HepG2 (cell line): ENCODE measurements around the gene DOK7. TPM values are rescaled to one million over a fixed set of nuclear protein-coding genes. Genes with fewer than 3 reads are reported as not detected.

Experiments
- GATAD2A ChIP-seq: IDR thresholded peaks from 2 replicates; pipeline ENCODE4 v1.6.1; 2016
- HNF4A ChIP-seq: sonication (generic); formaldehyde crosslinking; IDR thresholded peaks from 2 replicates; pipeline ENCODE4 v1.4.0; 2020; ENCODE audit warnings: missing genetic modification reagents
- HNRNPL ChIP-seq: fragments of 200-400 bp; formaldehyde crosslinking; IDR thresholded peaks from 2 replicates; pipeline ENCODE4 v1.6.1; 2017; ENCODE audit warnings: mild to moderate bottlenecking, low read depth, low read length
- LCORL ChIP-seq, 2 experiments: fragments of 450-650 bp in 1 of 2; sonication (generic) in 1 of 2; formaldehyde crosslinking in 1 of 2; IDR thresholded peaks; 2 replicates each; pipeline versions ENCODE4 v1.5.0 to v1.6.1; 2017 to 2020; ENCODE audit warnings: antibody characterized with exemption in 1 of 2, missing genetic modification reagents in 1 of 2
- MAZ ChIP-seq, 2 experiments: sonication (generic) in 1 of 2; formaldehyde crosslinking in 1 of 2; IDR thresholded peaks; 2 replicates each; pipeline versions ENCODE4 v1.5.0 to v1.6.1; 2012 to 2020; ENCODE audit warnings: low read depth in 2 of 2, mild to moderate bottlenecking in 2 of 2, borderline replicate concordance in 1 of 2, improper control_type of control experiment in 1 of 2, low read length in 1 of 2, missing genetic modification reagents in 1 of 2, moderate library complexity in 1 of 2
- MTF2 ChIP-seq: sonication (generic); formaldehyde crosslinking; IDR thresholded peaks from 2 replicates; pipeline ENCODE4 v1.5.0; 2020; ENCODE audit warnings: missing genetic modification reagents, borderline replicate concordance
- NCOR1 ChIP-seq: fragments of 200-600 bp; sonication (generic); IDR thresholded peaks from 2 replicates; pipeline ENCODE4 v1.7.0; 2017; ENCODE audit warnings: antibody characterized with exemption, low read length, borderline replicate concordance
- NFIB ChIP-seq: sonication (generic); formaldehyde crosslinking; IDR thresholded peaks from 2 replicates; pipeline ENCODE4 v1.9.0; 2021; ENCODE audit warnings: missing genetic modification reagents, mild to moderate bottlenecking, borderline replicate concordance
- NR2C2 ChIP-seq: sonication (generic); formaldehyde crosslinking; IDR thresholded peaks from 2 replicates; pipeline ENCODE4 v1.4.0; 2020; ENCODE audit warnings: missing genetic modification reagents, mild to moderate bottlenecking, moderate library complexity, borderline replicate concordance
- NR2F1 ChIP-seq, 2 experiments: fragments of 450-650 bp in 1 of 2; formaldehyde crosslinking in 1 of 2; IDR thresholded peaks; 2 replicates each; pipeline versions ENCODE4 v1.5.0 to v1.6.1; 2016 to 2020; ENCODE audit warnings: mild to moderate bottlenecking in 1 of 2, missing compliant biosample characterization in 1 of 2, missing genetic modification reagents in 1 of 2, moderate library complexity in 1 of 2
- polyA plus RNA-seq, 8 experiments: library from polyadenylated mRNA; depleted of rRNA in 3 of 8; stranded (reverse) in 7 of 8; unstranded in 1 of 8; fragments of >200 nt; fragmentation: Illumina TruSeq in 4 of 8; extraction: Trizol in 4 of 8; gene quantifications; 2 replicates each; pipeline versions ENCODE4 v1.2.1 to v1.2.3, GENCODE V29; 2011 to 2016; ENCODE audit warnings: low read depth in 4 of 8, missing spikeins in 1 of 8, mixed read lengths in 1 of 8; ENCODE audit not compliant: insufficient read depth in 1 of 8
- total RNA-seq, 5 experiments: library from RNA; depleted of rRNA; stranded (reverse); fragments of >200 nt; fragmentation: Illumina TruSeq; extraction: Trizol; gene quantifications; 2 replicates each; pipeline ENCODE4 v1.2.3, GENCODE V29; 2016; ENCODE audit warnings: low read depth in 1 of 5
- TF ChIP-seq, protein P1 (sequence below): sonication (generic); formaldehyde crosslinking; IDR thresholded peaks from 2 replicates; pipeline ENCODE4 v1.5.1; 2020; ENCODE audit warnings: mild to moderate bottlenecking, missing genetic modification reagents, moderate library complexity
- TF ChIP-seq, protein P2 (sequence below): sonication (generic); IDR thresholded peaks from 2 replicates; pipeline ENCODE4 v1.6.1; 2016; ENCODE audit warnings: low read depth, borderline replicate concordance
- TF ChIP-seq, protein P3 (sequence below): IDR thresholded peaks from 2 replicates; pipeline ENCODE4 v1.6.1; 2018; ENCODE audit warnings: missing genetic modification reagents, mild to moderate bottlenecking, missing compliant biosample characterization
- TF ChIP-seq, protein P4 (sequence below): sonication (generic); formaldehyde crosslinking; IDR thresholded peaks from 2 replicates; pipeline ENCODE4 v1.5.0; 2020; ENCODE audit warnings: mild to moderate bottlenecking, missing genetic modification reagents, moderate library complexity
- TF ChIP-seq, protein P5 (sequence below): sonication (generic); formaldehyde crosslinking; IDR thresholded peaks from 2 replicates; pipeline ENCODE4 v1.4.0; 2020; ENCODE audit warnings: missing genetic modification reagents, borderline replicate concordance

Gene DOK7
- total and polyA plus RNA-seq, 2 of the 13 experiments (the other 11 are each of a cell fraction or from before 2014, with no cell fraction given), result 0.03 to 0.07 TPM

DNA sequence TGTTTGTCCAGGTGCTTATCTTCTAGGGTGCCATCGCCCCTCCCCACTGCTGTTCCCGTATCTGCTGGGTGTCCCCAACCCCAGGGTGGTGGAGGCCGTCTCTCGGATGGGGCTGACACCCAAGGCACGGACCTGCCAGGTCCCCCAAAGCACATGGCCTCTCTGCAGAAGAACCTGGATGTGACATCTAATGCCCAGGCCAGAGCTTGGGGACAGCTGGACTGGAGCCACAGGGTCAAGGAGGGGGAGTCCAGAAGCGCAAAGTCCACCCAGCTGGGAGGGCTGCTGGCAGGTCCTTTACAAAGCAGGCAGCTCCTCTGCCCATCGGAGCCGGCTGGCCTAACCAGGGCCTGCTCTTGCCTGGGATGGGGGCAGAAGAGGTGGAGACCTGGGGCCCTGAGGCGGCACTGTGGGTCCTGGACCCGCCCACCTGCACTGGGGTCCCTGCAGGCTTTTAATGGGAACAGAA lies 751 bp upstream of the DOK7 start (continued):
- TF ChIP-seq, protein P1, sequence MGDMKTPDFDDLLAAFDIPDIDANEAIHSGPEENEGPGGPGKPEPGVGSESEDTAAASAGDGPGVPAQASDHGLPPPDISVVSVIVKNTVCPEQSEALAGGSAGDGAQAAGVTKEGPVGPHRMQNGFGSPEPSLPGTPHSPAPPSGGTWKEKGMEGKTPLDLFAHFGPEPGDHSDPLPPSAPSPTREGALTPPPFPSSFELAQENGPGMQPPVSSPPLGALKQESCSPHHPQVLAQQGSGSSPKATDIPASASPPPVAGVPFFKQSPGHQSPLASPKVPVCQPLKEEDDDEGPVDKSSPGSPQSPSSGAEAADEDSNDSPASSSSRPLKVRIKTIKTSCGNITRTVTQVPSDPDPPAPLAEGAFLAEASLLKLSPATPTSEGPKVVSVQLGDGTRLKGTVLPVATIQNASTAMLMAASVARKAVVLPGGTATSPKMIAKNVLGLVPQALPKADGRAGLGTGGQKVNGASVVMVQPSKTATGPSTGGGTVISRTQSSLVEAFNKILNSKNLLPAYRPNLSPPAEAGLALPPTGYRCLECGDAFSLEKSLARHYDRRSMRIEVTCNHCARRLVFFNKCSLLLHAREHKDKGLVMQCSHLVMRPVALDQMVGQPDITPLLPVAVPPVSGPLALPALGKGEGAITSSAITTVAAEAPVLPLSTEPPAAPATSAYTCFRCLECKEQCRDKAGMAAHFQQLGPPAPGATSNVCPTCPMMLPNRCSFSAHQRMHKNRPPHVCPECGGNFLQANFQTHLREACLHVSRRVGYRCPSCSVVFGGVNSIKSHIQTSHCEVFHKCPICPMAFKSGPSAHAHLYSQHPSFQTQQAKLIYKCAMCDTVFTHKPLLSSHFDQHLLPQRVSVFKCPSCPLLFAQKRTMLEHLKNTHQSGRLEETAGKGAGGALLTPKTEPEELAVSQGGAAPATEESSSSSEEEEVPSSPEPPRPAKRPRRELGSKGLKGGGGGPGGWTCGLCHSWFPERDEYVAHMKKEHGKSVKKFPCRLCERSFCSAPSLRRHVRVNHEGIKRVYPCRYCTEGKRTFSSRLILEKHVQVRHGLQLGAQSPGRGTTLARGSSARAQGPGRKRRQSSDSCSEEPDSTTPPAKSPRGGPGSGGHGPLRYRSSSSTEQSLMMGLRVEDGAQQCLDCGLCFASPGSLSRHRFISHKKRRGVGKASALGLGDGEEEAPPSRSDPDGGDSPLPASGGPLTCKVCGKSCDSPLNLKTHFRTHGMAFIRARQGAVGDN, result peak; percentile 45
- TF ChIP-seq, protein P2, sequence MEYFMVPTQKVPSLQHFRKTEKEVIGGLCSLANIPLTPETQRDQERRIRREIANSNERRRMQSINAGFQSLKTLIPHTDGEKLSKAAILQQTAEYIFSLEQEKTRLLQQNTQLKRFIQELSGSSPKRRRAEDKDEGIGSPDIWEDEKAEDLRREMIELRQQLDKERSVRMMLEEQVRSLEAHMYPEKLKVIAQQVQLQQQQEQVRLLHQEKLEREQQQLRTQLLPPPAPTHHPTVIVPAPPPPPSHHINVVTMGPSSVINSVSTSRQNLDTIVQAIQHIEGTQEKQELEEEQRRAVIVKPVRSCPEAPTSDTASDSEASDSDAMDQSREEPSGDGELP, result peak; percentile 95
- TF ChIP-seq NR2C2 (CRISPR knock-in tag) (0 out of 2 replicates have a peak, but pooled peaks have one; percentile 18), HNF4A (CRISPR knock-in tag) (peak; percentile 91), MTF2 (CRISPR knock-in tag) (no peak), NR2F1 (CRISPR knock-in tag; IDR thresholded peaks at IDR 0.05) (peak; percentile 69 to 80), GATAD2A (peak; percentile 40; the same call in 1 of the 2 replicates), LCORL (IDR thresholded peaks at IDR 0.05) (no peak), LCORL (CRISPR knock-in tag; IDR thresholded peaks at IDR 0.05) (0 out of 2 replicates have a peak, but pooled peaks have one; percentile 25), HNRNPL (peak; percentile 65; the same call in 1 of the 2 replicates), NCOR1 (peak; percentile 41; the same call in 1 of the 2 replicates), MAZ (IDR thresholded peaks at IDR 0.05; ENCODE audit: borderline replicate concordance, low read depth, low read length) (no peak), MAZ (CRISPR knock-in tag; IDR thresholded peaks at IDR 0.05; ENCODE audit: low read depth) (peak; percentile 35; the same call in 1 of the 2 replicates), NFIB (0 out of 2 replicates have a peak, but pooled peaks have one; percentile 2)
- TF ChIP-seq, protein P3, sequence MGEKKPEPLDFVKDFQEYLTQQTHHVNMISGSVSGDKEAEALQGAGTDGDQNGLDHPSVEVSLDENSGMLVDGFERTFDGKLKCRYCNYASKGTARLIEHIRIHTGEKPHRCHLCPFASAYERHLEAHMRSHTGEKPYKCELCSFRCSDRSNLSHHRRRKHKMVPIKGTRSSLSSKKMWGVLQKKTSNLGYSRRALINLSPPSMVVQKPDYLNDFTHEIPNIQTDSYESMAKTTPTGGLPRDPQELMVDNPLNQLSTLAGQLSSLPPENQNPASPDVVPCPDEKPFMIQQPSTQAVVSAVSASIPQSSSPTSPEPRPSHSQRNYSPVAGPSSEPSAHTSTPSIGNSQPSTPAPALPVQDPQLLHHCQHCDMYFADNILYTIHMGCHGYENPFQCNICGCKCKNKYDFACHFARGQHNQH (CRISPR knock-in tag), result 0 out of 2 replicates have a peak, but pooled peaks have one; percentile 16
- TF ChIP-seq, protein P4, sequence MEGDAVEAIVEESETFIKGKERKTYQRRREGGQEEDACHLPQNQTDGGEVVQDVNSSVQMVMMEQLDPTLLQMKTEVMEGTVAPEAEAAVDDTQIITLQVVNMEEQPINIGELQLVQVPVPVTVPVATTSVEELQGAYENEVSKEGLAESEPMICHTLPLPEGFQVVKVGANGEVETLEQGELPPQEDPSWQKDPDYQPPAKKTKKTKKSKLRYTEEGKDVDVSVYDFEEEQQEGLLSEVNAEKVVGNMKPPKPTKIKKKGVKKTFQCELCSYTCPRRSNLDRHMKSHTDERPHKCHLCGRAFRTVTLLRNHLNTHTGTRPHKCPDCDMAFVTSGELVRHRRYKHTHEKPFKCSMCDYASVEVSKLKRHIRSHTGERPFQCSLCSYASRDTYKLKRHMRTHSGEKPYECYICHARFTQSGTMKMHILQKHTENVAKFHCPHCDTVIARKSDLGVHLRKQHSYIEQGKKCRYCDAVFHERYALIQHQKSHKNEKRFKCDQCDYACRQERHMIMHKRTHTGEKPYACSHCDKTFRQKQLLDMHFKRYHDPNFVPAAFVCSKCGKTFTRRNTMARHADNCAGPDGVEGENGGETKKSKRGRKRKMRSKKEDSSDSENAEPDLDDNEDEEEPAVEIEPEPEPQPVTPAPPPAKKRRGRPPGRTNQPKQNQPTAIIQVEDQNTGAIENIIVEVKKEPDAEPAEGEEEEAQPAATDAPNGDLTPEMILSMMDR (CRISPR knock-in tag), result 0 out of 2 replicates have a peak, but pooled peaks have one; percentile 6
- TF ChIP-seq, protein P5, sequence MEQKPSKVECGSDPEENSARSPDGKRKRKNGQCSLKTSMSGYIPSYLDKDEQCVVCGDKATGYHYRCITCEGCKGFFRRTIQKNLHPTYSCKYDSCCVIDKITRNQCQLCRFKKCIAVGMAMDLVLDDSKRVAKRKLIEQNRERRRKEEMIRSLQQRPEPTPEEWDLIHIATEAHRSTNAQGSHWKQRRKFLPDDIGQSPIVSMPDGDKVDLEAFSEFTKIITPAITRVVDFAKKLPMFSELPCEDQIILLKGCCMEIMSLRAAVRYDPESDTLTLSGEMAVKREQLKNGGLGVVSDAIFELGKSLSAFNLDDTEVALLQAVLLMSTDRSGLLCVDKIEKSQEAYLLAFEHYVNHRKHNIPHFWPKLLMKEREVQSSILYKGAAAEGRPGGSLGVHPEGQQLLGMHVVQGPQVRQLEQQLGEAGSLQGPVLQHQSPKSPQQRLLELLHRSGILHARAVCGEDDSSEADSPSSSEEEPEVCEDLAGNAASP (CRISPR knock-in tag), result no peak
